H9 (cell line): ENCODE data around the gene IQGAP2. TPM values are rescaled to one million over a fixed set of nuclear protein-coding genes. Genes with fewer than 3 reads are reported as not detected.

Experiments used
- DNase-seq: peaks from one replicate; pipeline ENCODE4 v3.0.0-alpha.2; 2017
- H2AFZ ChIP-seq: one replicate; pipeline ENCODE4 v1.6.1; 2013; ENCODE audit warnings: mild to moderate bottlenecking, low read length, control low read depth, moderate library complexity
- H2AK5ac ChIP-seq: 2 replicates; pipeline ENCODE4 v1.6.1; 2013; ENCODE audit warnings: low read length, control low read depth, mixed read lengths; ENCODE audit not compliant: insufficient read length
- H2BK120ac ChIP-seq: one replicate; pipeline ENCODE4 v1.6.1; 2013; ENCODE audit warnings: low read depth, mild to moderate bottlenecking, low read length, control low read depth, inconsistent platforms; ENCODE audit not compliant: poor library complexity, severe bottlenecking
- H2BK12ac ChIP-seq: 2 replicates; pipeline ENCODE4 v1.6.1; 2013; ENCODE audit warnings: low read length, control low read depth, mixed read lengths, low read depth; ENCODE audit not compliant: insufficient read length
- H2BK15ac ChIP-seq: 2 replicates; pipeline ENCODE4 v1.6.1; 2013; ENCODE audit warnings: low read depth, low read length, control low read depth
- H2BK20ac ChIP-seq: one replicate; pipeline ENCODE4 v1.6.1; 2013; ENCODE audit warnings: low read depth, mild to moderate bottlenecking, low read length, control low read depth, inconsistent platforms; ENCODE audit not compliant: poor library complexity, severe bottlenecking
- H2BK5ac ChIP-seq: 2 replicates; pipeline ENCODE4 v1.6.1; 2013; ENCODE audit warnings: low read length, control low read depth, mixed read lengths; ENCODE audit not compliant: insufficient read length
- H3K14ac ChIP-seq: 2 replicates; pipeline ENCODE4 v1.6.1; 2013; ENCODE audit warnings: low read length, control low read depth; ENCODE audit not compliant: insufficient read depth
- H3K18ac ChIP-seq: 2 replicates; pipeline ENCODE4 v1.6.1; 2013; ENCODE audit warnings: low read depth, mild to moderate bottlenecking, mixed read lengths, low read length, control low read depth; ENCODE audit not compliant: insufficient read length
- H3K23ac ChIP-seq: 2 replicates; pipeline ENCODE4 v1.6.1; 2013; ENCODE audit warnings: low read length, control low read depth, mixed read lengths, low read depth; ENCODE audit not compliant: insufficient read length
- H3K23me2 ChIP-seq: 2 replicates; pipeline ENCODE4 v1.6.1; 2013; ENCODE audit warnings: low read depth, mild to moderate bottlenecking, mixed read lengths, low read length, control low read depth; ENCODE audit not compliant: insufficient read length, poor library complexity, severe bottlenecking
- H3K27ac ChIP-seq: 2 replicates; pipeline ENCODE4 v1.5.1; 2013; ENCODE audit warnings: low read length, control low read depth, mixed read lengths, low read depth; ENCODE audit not compliant: insufficient read length
- H3K27me3 ChIP-seq: 2 replicates; pipeline ENCODE4 v1.6.1; 2013; ENCODE audit warnings: low read length, control low read depth, inconsistent platforms; ENCODE audit not compliant: insufficient read depth
- H3K4ac ChIP-seq: 2 replicates; pipeline ENCODE4 v1.6.1; 2013; ENCODE audit warnings: low read depth, mild to moderate bottlenecking, control low read depth, inconsistent platforms, low read length, moderate library complexity
- H3K4me1 ChIP-seq: 2 replicates; pipeline ENCODE4 v1.6.1; 2013; ENCODE audit warnings: low read length, control low read depth, inconsistent platforms; ENCODE audit not compliant: insufficient read depth
- H3K4me2 ChIP-seq: 2 replicates; pipeline ENCODE4 v1.6.1; 2013; ENCODE audit warnings: low read length, control low read depth, mixed read lengths; ENCODE audit not compliant: insufficient read length, insufficient read depth
- H3K56ac ChIP-seq: 2 replicates; pipeline ENCODE4 v1.6.1; 2013; ENCODE audit warnings: low read depth, mild to moderate bottlenecking, mixed read lengths, low read length, control low read depth; ENCODE audit not compliant: insufficient read length
- H3K79me1 ChIP-seq: 2 replicates; pipeline ENCODE4 v1.6.1; 2013; ENCODE audit warnings: low read depth, mild to moderate bottlenecking, moderate library complexity, low read length, control low read depth, inconsistent platforms; ENCODE audit not compliant: insufficient read depth, poor library complexity, severe bottlenecking
- H3K79me2 ChIP-seq: 2 replicates; pipeline ENCODE4 v1.6.1; 2013; ENCODE audit warnings: low read length, control low read depth, inconsistent platforms; ENCODE audit not compliant: insufficient read depth
- H3K9ac ChIP-seq: 2 replicates; pipeline ENCODE4 v1.6.1; 2013; ENCODE audit warnings: low read length, control low read depth, mixed read lengths; ENCODE audit not compliant: insufficient read length; ENCODE audit errors: extremely low read depth
- H3K9me3 ChIP-seq: one replicate; pipeline ENCODE4 v1.6.1; 2013; ENCODE audit warnings: low read depth, low read length, inconsistent platforms; ENCODE audit not compliant: control insufficient read depth
- H3T11ph ChIP-seq: one replicate; pipeline ENCODE4 v1.6.1; 2013; ENCODE audit warnings: mild to moderate bottlenecking, low read length, control low read depth, inconsistent platforms
- H4K20me1 ChIP-seq: one replicate; pipeline ENCODE4 v1.6.1; 2013; ENCODE audit not compliant: control insufficient read depth, insufficient read length, insufficient read depth
- H4K5ac ChIP-seq: 2 replicates; pipeline ENCODE4 v1.6.1; 2013; ENCODE audit warnings: low read depth, mild to moderate bottlenecking, mixed read lengths, low read length, control low read depth; ENCODE audit not compliant: insufficient read length
- H4K8ac ChIP-seq: replicated peaks from 2 replicates; pipeline ENCODE4 v1.6.1; 2013; ENCODE audit warnings: low read length, control low read depth, mixed read lengths, low read depth; ENCODE audit not compliant: insufficient read length
- H4K91ac ChIP-seq: 2 replicates; pipeline ENCODE4 v1.6.1; 2013; ENCODE audit warnings: low read depth, mild to moderate bottlenecking, moderate library complexity, mixed read lengths, low read length, control low read depth; ENCODE audit not compliant: insufficient read length
- H3K27ac Mint-ChIP-seq, 3 experiments: 2 replicates in 2 of 3; 3 replicates in 1 of 3; pipeline ENCODE4 v1.8.0; 2020 to 2021; ENCODE audit warnings: mixed read lengths in 3 of 3, mild to moderate bottlenecking in 1 of 3, moderate library complexity in 1 of 3
- H3K27me3 Mint-ChIP-seq: 2 replicates; pipeline ENCODE4 v1.8.0; 2021; ENCODE audit warnings: low read depth, mild to moderate bottlenecking, moderate library complexity, mixed read lengths
- H3K36me3 Mint-ChIP-seq, 3 experiments: 2 replicates in 2 of 3; 3 replicates in 1 of 3; pipeline ENCODE4 v1.8.0; 2020 to 2021; ENCODE audit warnings: low read depth in 3 of 3, mixed read lengths in 3 of 3; ENCODE audit not compliant: insufficient read depth in 1 of 3
- H3K4me1 Mint-ChIP-seq, 2 experiments: 2 replicates each; pipeline ENCODE4 v1.8.0; 2020; ENCODE audit warnings: mixed read lengths in 2 of 2
- H3K4me3 Mint-ChIP-seq, 2 experiments: 2 replicates in 1 of 2; 3 replicates in 1 of 2; pipeline ENCODE4 v1.8.0; 2020 to 2021; ENCODE audit warnings: mild to moderate bottlenecking in 2 of 2, mixed read lengths in 2 of 2, moderate library complexity in 1 of 2
- H3K9me3 Mint-ChIP-seq, 2 experiments: 2 replicates in 1 of 2; 3 replicates in 1 of 2; pipeline ENCODE4 v1.8.0; 2020; ENCODE audit warnings: mild to moderate bottlenecking in 2 of 2, mixed read lengths in 2 of 2, moderate library complexity in 1 of 2
- whole genome bisulfite sequencing: extraction: QIAGEN DNeasy Blood & Tissue Kit; methylation state at CpG from one replicate; pipeline ENCODE4 v1.1.7; 2013; ENCODE audit warnings: missing lambda C conversion rate, low lambda C conversion rate, mixed read lengths; ENCODE audit not compliant: insufficient read length; ENCODE audit errors: extremely low coverage; 5-methylcytosine and 5-hydroxymethylcytosine counted together
- total RNA-seq: library from RNA; stranded (reverse); gene quantifications from 2 replicates; pipeline ENCODE4 v1.2.1, GENCODE V29; 2021
- TF ChIP-seq, protein P1 (sequence below): fragments of 200-600 bp; sonication (generic); conservative IDR thresholded peaks from 3 replicates; pipeline ENCODE4 v1.8.0; 2021; ENCODE audit warnings: antibody characterized with exemption, mild to moderate bottlenecking

IQGAP2 gene
- total RNA-seq, 1 experiment from 2014 or later = 22.5 TPM

DNA sequence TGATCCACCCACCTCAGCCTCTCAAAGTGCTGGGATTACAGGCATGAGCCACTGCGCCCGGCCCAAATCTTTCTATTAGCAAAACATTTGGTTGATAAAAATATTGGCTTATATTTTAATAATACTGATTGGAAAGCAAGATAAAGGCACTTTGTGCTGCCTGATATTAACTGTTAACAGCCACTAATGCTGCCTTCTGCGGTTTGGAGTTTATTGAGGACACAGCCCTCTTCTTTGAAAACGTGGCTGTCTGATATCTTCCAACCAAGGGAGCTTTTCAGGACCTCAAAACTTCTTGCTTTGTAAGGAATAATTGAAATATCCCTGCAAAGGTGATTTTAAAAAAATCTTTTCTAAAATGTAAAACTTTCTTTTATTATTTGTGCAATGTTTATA lies 94.0 kb downstream of the IQGAP2 start:
- no peak overlapping the region for H3K18ac ChIP-seq
- no peaks in the 10 kb centered on the region; a peak in 1 of 5 replicates for H3K9me3 Mint-ChIP-seq
- H2BK5ac ChIP-seq = no peak overlapping the region
- 0 out of 7 replicates have a peak overlapping the region, but pooled peaks of 1 of the 3 experiments have one; percentile 10 for H3K27ac Mint-ChIP-seq
- H4K5ac ChIP-seq = no peak overlapping the region
- no peak overlapping the region for H3K4ac ChIP-seq
- H3K27ac ChIP-seq = no peak overlapping the region
- H3T11ph ChIP-seq = no peak overlapping the region
- TF ChIP-seq, protein P1, sequence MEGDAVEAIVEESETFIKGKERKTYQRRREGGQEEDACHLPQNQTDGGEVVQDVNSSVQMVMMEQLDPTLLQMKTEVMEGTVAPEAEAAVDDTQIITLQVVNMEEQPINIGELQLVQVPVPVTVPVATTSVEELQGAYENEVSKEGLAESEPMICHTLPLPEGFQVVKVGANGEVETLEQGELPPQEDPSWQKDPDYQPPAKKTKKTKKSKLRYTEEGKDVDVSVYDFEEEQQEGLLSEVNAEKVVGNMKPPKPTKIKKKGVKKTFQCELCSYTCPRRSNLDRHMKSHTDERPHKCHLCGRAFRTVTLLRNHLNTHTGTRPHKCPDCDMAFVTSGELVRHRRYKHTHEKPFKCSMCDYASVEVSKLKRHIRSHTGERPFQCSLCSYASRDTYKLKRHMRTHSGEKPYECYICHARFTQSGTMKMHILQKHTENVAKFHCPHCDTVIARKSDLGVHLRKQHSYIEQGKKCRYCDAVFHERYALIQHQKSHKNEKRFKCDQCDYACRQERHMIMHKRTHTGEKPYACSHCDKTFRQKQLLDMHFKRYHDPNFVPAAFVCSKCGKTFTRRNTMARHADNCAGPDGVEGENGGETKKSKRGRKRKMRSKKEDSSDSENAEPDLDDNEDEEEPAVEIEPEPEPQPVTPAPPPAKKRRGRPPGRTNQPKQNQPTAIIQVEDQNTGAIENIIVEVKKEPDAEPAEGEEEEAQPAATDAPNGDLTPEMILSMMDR = no peak
- no CpG with 5 or more reads among the region's 4 CpGs for WGBS
- no peaks in the 10 kb centered on the region for H3K79me1 ChIP-seq
- H3K4me1 Mint-ChIP-seq = peaks cover 72 to 73% of the 10 kb centered on the region in 2 experiments
- no peak overlapping the region for H3K4me2 ChIP-seq
- H2AK5ac ChIP-seq = no peak overlapping the region
- no peak for DNase-seq
- peaks cover 2% of the 10 kb centered on the region for H3K27me3 Mint-ChIP-seq
- no peak overlapping the region for H3K23ac ChIP-seq
- no peak overlapping the region for H2AFZ ChIP-seq
- no peaks in the 10 kb centered on the region for H3K23me2 ChIP-seq
- H3K4me1 ChIP-seq = peaks cover 34% of the 10 kb centered on the region; the same call in 1 of the 2 replicates
- H4K20me1 ChIP-seq = no peaks in the 10 kb centered on the region
- no peak overlapping the region for H2BK12ac ChIP-seq
- no peaks in the 10 kb centered on the region for H3K9me3 ChIP-seq
- no peak overlapping the region for H2BK20ac ChIP-seq
- H2BK15ac ChIP-seq = no peak overlapping the region
- H3K56ac ChIP-seq = no peak overlapping the region
- no peaks in the 10 kb centered on the region for H3K27me3 ChIP-seq
- no peak overlapping the region for H3K9ac ChIP-seq
- no peak overlapping the region for H3K4me3 Mint-ChIP-seq
- H3K36me3 Mint-ChIP-seq = no peaks in the 10 kb centered on the region; a peak in 2 of 7 replicates
- no peak overlapping the region for H2BK120ac ChIP-seq
- H4K91ac ChIP-seq = no peak overlapping the region
- no peak overlapping the region for H4K8ac ChIP-seq
- H3K14ac ChIP-seq = no peak overlapping the region
- H3K79me2 ChIP-seq = peaks cover 8% of the 10 kb centered on the region; the same call in 1 of the 2 replicates
